ENCODE data around the gene CDYL.

The CDYL gene

DNA sequence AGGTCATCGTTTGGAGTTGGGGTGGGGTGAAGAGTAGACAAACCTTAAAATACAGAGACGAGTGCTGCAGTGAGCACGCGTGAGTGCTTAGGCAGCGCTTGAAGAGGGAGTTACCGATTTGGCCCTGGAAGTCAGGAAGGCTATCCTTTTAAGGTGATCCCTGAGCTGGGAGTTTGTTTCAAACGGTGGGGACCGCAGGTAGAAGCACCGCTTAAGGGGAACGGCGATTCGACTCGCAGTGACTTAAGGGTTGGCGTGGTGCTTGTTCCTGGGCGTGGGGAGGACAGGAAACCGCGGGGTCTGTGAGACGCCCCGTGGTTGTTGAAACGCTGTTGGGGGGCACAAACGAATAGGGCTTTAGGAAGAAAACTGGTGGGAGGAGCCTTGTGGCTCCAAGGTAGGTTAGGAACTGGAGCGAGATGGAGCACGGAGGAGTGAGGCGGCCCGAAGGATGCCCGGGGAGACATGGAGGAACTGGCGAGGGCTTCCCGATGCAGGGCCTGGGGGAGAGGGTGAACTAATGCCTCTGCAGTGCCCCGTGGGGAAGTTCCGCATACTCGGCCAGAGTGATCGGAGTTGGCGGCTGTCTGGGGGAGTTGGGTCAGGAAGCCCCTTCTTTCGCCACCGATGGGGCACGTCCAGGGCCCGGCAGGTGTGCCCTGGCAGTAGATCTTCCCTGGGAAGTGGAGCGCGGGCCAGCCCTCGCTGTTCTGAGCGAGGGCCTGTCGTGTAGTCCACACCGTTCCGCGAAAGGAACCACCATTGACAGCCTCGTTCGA lies 1.3 kb upstream of the CDYL start:
- DNase-seq = peak; percentile 19

DNA sequence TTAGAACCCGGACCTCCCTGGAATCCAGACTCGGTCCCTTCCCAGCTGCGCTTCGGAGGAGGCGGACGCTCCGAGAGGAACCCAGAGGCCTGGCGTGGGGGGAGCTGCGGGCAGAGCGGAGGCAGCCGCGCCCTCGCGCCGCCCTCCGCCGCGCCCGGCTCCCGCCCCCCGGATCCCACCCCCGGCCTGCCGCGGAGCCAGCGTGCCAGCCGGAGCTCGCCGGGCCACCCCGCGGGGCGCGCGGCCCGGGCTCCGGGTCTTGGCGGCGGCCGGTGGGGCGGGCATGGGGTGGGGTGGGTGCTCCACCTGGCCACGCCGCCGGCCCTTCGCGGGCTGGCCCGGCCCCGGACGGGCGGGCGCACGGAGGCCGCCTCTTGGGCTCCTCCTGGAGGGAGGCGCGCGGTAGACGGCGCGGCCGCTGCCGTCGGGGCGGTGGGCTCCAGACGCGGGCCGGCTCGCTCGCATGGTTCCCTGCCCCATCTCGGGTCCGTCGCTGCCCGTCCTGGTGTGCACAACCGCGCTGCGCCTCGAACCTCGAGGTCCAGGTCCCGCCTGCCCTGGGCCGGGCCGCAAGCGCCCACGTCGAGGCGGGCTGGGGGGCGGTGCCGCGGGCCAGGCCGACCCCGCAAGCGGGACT lies 592 bp upstream of the CDYL start:
- peak; percentile 69 for DNase-seq

DNA sequence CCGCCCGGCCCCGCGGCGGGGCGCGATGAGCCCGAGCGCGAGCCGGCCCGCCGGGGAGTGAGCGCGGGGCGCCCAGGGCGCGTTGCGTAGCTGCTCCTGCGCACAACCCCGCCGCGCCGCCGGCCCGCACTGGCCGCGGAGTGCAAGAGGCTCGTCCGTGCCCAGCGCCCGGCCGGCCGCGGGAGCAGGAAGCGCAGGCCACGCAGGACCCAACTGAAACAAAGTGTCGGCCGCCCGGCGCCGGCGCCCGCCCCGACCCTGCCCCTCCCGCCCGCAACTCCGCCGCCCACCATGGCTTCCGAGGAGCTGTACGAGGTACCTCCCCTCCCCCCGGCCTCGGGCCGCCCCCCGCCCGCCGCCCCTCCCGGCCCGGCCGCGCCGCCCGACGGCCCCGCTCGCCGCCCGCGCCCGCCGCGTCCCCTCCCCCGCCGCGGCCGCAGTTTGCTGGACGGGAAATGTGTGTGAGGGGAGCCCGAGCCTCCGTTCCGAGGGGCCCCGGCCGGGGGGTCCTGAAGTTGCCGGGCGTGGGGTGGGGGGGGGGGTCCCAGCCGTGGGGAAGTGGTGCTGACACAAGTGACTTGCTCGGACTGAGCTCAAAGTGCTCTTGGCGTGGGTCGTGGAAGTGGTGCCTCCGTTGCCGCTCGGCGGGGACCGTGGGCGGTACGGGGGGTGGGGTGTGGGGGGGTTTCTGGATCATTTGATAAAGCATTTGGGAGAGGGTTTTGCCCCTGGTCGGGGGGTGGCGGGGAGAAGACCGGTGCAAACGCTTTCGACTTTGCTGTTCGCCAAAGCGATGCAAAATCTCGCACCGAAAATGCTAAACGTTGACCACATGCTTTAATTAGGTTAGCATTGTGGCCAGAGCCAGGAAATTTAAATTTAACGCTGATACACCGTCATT lies 539 bp downstream of the CDYL start:
- peak; percentile 52 for DNase-seq

DNA sequence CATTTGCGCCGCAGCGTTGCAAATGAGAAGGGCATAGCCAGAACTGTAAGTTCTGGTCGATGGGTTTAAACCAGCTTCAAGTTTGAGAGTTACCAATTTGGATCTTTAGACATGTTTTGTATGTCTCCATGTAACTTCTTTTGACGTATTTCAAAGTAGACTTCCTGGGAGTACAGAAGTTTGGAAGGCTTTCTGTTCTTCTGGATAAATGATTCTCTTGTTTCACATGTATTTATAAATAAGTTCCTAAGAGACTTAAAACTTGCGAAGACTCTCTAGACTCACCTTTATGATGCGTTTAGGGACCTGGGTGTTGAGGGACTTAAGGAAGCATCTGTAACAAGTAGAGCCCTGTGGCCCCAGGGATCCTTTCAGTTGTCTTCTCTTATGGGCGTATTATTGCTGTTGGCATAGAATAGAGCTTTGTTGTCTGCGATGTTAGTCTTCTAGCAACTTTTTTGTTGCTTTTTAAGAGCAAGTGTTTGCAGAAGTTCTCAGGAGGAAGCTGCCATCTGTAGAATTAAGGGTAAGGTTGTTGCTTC lies 1.3 kb downstream of the CDYL start:
- DNase-seq = no peak

DNA sequence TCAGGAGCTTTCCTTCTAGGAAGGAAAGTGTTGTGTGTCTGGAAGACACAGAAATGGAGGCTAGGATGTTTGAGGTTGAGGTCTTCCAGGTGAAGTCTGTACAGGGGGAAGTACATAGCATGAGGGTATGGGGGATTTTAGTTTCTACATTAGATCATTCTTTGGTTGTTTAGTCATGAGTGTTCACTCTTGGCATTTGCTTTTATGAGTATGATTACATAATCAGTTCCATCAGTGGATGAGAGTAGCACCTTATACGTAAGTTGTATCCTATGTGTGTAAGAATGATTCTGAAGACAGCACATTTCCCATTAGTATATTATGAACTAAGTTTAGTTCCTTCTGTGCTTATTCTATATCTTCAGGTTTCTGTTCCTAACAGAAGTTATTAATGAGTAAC lies 1.9 kb downstream of the CDYL start:
- no peak for DNase-seq

DNA sequence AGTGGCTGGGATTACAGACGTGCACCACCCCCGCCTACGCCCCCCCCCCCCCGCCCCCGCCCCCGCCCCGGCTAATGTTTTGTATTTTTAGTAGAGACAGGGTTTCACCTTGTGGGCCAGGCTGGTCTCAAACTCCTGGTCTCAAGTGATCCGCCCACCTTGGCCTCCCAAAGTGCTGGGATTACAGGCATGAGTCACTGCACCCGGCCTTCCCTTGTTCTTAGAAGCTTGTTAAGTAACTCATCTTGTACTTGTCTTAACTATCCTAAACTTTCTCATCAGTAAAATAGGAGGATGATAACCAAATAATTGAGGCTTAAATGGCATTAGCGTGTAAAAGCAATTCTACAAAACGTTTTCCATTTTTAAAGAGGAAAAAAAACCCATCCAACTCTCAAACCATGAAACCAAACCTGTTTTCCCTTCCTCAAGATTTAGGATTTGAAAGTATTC lies 4.2 kb downstream of the CDYL start:
- no peak for DNase-seq

DNA sequence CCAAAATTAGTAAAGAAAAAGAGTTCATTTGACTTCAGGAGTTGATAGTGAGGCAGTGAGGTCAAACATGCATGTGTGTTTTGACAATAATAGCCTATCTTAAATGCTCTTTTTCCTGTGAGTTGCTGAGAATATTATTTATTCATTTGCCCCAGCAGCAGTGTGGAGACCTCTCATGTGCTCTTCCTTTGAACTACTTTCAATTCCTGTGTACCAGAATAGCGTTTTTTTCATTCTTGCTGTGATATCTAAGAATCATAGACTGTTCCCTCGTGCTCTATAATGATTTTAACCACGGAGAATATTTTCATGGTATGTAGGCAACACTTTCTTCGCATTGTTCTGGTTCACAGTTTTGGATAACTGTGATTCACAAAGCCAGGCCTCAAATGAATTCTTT lies 5.2 kb downstream of the CDYL start:
- DNase-seq = no peak

DNA sequence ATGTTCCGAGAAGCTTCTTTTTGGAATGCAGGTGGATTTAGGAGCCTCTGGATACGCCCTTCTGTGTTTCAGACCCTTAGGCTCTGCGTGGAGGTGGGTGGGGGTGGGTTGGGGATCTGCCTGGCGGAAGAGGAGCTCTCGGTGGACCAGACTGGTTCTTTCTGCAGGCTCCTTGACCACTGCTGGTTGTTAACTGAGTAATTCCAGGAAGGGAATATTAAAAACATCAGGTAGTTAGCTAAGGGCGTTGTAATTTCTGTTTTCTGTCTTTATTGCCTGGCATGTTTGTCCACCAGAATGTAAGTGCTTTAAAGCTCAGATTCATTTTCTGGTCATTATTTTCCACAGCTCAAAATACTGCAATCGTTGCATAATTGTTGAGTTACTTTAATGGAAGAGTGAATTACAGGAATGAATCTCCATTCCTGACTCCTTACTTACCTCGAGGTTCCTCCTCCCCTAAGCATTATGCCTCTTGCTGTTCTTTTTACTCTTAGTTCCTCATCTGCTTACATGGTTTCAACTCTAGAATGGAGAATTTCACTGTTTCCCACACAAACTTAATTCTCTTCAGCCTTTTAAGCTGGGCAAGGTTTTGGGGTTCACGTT lies 5.9 kb downstream of the CDYL start:
- DNase-seq = no peak

DNA sequence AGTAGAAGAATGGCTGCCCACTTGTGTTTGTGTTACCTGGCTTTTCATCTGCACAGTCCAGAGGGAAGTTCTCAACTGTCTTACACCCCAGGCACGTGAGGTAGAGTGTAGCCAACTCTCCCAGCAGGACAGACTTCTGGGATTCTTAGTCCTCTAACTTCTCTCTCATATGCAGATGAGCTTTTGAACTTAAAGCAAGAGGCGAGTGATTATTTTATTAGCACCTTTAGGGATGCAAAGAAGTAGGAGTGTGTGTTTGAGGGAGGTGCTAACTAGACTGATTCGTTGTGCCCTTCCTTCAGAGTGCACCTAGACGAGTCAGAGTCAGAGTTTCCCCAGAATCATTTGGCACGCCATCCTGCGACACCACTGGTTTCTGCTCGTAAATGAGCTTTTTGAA lies 10.8 kb downstream of the CDYL start:
- no peak for DNase-seq

DNA sequence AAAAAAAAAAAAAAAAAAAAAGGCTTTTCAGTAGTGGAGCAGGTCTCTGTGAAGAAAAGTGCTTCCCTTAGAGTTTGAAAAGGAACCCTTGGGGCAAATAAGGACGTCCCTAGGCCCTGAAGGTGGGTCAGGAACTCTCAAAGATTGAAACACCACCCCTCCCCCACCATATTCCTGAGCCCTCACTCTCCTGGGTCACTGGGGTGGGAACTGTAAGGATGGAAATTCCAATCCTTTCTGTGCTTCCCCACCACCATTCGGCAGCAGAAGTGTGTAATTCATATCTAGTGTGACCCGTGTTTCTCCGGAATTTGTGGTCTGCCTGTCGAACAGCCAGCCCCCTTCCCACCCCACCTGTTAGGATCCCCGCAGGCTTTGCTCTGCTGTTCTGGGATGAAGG lies 12.3 kb downstream of the CDYL start:
- no peak for DNase-seq

DNA sequence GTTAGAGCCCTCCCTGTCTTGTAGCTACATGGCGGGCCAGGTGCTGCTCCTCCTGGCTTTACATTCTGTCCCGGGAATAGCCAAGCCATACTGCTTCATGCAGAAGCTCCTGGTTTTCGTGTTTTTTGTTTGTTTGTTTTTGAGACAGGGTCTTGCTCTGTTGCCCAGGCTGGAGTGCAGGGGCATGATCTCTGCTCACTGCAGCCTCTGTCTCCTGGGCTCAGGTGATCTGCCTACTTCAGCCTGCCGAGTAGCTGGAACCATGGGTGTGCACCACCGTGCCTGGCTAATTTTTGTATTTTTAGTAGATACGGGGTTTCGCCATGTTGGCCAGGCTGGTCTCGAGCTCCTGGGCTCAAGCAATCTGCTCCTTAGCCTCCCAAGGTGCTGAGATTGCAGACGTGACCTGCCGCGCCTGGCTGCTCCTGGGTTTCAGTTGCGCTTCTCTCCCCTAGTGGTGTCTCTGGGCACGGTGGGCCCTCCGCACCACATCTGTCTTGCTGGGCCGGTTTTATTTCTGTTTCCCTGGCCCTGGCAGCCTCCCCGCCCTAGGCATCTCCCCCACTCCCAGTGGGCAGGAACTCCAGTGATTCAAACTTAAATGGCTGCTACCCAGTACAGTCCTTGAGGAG lies 12.9 kb downstream of the CDYL start:
- DNase-seq = no peak

DNA sequence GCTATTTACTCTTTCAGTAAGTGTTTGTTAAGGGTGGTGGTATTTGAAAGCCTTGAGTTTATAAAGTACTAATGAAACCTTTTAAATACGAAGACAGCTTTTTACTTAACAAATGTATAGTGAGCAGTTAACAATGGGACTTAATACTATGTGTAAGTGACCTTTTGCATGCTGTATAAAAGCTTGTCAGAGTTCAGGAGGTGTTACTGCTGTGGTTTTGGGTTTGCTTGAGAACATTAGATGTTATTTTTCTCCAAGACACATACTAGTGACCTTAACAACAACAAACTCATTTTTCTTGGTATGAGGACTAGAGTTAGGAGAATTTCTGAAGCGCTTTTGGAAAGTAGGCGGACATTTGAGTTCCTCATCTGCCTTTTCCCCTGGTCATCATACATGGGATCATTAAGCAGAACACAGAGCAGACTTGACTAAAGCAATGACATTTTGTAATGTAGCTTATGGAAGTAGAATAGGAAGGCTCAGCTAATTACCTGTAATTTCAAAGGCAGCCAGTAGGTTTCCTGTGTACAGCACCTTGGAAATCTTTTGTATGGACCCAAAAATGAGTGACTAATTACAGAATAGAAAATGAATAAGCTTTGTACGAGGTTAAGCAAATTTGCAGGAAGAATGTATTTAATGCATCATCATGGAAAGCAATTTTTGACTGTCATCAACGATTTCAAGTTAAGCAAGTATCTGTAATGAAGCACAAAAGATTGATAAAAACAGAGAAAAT lies 14.1 kb downstream of the CDYL start:
- DNase-seq = no peak

DNA sequence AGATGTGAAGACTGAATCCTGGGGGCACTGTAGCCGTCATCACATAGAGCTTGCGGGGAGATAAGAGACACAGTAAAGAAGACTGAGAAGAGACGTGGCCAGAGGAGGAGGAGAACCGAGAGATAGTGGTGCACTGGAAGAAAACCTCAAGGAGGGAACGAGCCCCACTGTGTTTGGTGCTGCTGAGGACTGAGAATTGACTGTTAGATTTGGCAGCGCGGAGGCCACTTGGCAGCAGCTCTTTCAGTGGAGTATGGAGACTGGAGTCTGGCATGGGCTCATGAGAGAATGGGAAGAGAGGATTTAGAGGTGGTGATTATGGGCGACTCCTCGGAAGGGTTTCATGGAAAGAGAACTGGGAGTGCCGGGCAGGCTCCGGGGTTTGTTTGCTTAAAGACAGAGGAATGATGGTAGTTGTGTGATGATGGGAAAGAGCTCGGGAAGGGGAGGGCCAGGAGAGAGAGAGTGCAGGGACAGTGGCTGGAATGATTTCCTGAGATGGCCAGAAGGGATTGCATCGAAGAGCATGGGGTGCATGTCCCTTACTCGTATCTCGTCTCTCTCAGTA lies 18.0 kb downstream of the CDYL start:
- no peak for DNase-seq

DNA sequence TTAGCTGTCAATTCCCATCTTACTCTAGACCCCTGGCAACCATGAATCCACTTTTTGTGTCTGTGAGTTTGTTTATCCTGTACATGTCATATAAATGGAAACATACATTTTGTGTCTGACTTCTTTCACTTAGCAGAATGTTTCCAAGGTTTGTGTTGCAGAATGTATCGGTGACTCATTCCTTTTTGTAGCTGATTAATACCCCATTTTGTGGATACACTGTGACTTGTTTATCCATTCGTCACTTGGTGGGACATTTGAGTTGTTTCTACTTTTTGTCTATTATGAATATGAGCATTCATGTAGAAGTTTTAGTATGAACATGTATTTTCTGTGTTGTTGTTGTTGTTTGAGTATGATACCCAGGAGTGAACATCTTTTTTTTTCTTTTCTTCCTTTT lies 21.4 kb downstream of the CDYL start:
- no peak for DNase-seq

DNA sequence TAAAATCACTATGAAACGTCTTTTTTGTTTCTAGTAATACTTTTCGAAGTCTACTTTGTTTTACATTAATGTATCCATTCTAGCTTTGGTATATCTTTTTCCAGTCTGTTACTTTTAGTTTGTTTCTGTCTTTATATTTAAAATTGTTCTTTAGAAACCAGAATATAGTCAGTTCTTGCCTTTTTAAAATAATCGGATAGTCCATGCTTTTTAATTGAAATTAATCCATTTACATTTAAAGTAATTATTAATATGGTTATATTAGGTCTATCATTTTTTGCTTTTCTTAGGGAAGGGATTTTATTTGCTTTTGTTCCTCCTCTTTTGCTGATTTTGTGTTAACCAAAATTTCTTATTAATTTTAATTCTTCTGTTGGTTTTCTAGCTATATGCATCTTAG lies 23.7 kb downstream of the CDYL start:
- DNase-seq = no peak

DNA sequence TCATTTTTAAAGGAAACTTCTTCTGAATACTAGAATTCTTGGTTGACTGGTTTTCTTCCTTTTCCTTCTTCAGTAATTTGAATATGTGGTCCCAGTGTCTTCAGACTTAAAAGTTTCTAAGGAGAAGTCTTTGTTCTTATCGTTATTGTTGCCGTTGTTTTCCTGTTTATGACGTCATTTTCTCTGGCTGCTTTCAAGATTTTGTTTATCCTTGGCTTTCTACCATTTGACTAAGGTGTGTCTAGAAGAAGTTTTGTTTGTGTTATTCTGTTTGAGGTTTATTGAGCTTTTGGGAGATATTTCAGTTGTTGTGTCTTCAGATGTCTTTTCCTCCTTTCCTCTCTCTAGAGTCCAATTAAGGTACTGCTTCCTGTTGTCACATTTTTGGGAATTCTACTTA lies 24.5 kb downstream of the CDYL start:
- DNase-seq = no peak

DNA sequence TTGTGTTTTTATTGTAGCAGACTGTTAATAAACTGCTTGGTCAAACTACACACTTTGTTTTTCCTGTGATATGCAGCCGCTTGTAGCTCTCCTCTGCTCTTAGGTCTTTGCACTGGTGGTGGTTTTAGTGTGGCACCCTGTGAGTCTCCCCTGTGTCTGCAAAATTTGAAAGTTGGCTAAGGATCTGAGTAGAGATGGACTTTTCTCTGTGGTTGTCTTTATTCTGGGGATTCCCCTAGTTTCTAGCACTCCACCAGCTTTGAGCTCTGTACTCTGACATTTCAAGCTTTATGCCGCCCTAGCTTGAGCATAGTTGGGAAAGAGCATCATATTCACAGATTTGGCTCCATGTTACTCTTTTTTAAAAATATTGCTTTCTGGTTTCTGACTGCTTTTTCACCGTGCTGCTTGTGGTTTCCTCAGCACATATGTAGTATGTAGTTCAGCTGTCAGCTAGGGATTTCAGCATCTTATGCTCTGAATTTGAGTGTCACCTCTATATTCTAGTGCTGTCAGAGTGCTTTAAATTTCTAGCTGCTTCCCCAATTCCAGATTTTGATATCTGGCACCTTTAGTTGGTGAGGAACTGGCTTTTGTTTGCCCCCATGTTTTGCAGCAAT lies 25.4 kb downstream of the CDYL start:
- DNase-seq = no peak

DNA sequence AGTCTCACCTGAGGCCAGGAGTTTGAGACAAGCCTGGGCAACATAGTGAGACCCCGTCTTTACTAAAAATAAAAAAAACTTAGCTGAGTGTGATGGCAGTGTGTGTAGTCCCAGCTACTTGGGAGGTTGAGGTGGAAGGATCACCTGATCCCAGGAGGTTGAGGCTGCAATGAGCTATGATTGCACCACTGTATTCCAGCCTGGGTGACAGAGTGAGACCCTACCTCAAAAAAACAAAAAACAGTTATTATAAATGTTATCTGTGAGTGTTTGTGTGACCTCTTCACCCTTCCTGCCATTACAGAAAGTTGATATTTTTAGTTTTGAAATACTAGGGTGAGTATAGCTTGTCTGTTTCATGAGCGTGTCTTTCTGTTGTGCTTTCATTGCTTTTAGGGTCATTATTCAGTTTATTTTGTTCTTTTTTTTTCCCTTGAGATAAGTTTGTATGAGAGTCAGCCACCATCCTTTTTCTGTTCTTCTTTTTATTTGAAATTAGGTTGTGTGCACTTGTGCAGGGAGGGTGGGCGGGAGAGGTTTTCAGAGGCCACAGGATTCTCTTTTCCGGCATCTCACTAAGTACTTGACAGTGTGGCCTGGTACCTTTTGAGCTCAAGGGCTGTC lies 26.2 kb downstream of the CDYL start:
- no peak for DNase-seq

DNA sequence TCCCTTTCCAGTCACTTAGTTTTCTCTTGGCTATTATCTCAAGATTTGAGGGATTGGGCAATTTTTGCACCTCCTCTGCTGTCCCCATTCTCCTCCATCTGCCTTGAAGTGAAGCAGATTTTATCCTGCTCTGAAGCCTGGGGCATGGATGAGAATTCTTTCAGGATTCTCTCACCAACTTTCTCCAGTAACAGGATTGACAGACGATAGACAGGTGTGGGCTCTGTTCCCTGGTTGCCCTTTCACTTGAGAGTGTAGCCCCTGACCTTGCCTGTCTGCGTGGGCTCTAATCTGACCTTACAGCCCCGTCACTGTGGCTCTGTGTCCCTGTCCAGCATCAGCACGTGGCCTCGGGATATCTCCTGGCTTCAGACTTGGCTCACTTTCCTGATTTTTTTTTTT lies 27.1 kb downstream of the CDYL start:
- DNase-seq = no peak

DNA sequence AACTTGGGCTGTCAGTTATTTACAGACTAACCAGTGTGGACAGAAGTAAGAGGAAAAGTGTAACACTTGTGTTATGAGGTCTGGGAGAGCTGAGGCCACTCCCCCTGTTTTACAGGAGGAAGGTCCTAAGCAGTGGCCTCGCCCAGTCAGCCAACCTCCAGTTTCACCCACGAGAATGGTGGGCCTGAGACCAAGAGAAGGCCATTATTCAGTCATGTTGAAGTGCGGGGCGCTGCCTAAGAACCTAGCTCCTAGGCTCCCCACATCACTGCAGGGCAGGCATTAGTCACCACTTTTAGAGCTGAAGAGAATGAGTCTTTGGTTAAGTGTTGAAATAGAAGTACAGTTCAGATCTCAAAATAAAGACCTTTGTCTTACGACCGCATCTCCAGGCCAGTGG lies 27.9 kb downstream of the CDYL start:
- peak; percentile 7 for DNase-seq

All from stimulated activated CD4-positive, alpha-beta T cell treated with anti-CD3 and anti-CD28 coated beads, Interleukin-15, amount 100 ng/mL, for 24 hours (primary cell).